H1 (cell line): ENCODE results near the gene OXNAD1. TPM values are rescaled to one million over a fixed set of nuclear protein-coding genes. Genes with fewer than 3 reads are reported as not detected.

Experiments used
- CTCF ChIA-PET: fragments of 300-600 bp; sonication (Branson Sonifier 250); formaldehyde crosslinking; loops from one replicate; lab custom pipeline; 2021; ENCODE audit not compliant: partially characterized antibody; lab: Charles Lee
- POLR2A ChIA-PET: fragments of 300-600 bp; sonication (Branson Sonifier 250); formaldehyde crosslinking; loops from one replicate; lab custom pipeline; 2021; ENCODE audit warnings: inconsistent platforms; ENCODE audit not compliant: partially characterized antibody; lab: Charles Lee
- DNase-seq, 2 experiments: peaks; one replicate each; pipeline versions ENCODE4 v3.0.0 to v3.0.0-alpha.2; 2010 to 2022; ENCODE audit warnings: low spot score in 2 of 2, low read depth in 1 of 2, mixed read lengths in 1 of 2
- FAIRE-seq: peaks from 2 replicates; lab custom pipeline; 2011; peaks lifted over from hg19 to GRCh38; lab: Jason Lieb, UNC
- H2AFZ ChIP-seq: 2 replicates; pipeline ENCODE4 v1.8.1; 2012; ENCODE audit warnings: low read length, inconsistent platforms
- H2AK5ac ChIP-seq: 2 replicates; pipeline ENCODE4 v1.6.1; 2013; ENCODE audit warnings: low read depth, low read length
- H2BK120ac ChIP-seq: replicated peaks from 2 replicates; pipeline ENCODE3; 2013; ENCODE audit warnings: low read depth, low read length, inconsistent platforms
- H2BK12ac ChIP-seq: 2 replicates; pipeline ENCODE4 v1.6.1; 2013; ENCODE audit warnings: low read depth, low read length
- H2BK15ac ChIP-seq: 2 replicates; pipeline ENCODE4 v1.6.1; 2013; ENCODE audit warnings: low read length
- H2BK20ac ChIP-seq: 2 replicates; pipeline ENCODE4 v1.6.1; 2013; ENCODE audit warnings: low read length
- H2BK5ac ChIP-seq: 2 replicates; pipeline ENCODE4 v1.6.1; 2013; ENCODE audit warnings: low read depth, low read length
- H3K14ac ChIP-seq: 2 replicates; pipeline ENCODE4 v1.6.1; 2013; ENCODE audit warnings: inconsistent platforms; ENCODE audit not compliant: insufficient read length
- H3K18ac ChIP-seq: 2 replicates; pipeline ENCODE4 v1.6.1; 2013; ENCODE audit warnings: low read length; ENCODE audit errors: extremely low read depth
- H3K23ac ChIP-seq: 2 replicates; pipeline ENCODE4 v1.6.1; 2013; ENCODE audit warnings: inconsistent platforms; ENCODE audit not compliant: insufficient read length
- H3K23me2 ChIP-seq: 2 replicates; pipeline ENCODE4 v1.6.1; 2013; ENCODE audit warnings: low read depth, low read length
- H3K27ac ChIP-seq: 2 replicates; pipeline ENCODE4 v1.6.1; 2011; ENCODE audit warnings: low read depth, low read length, inconsistent platforms
- H3K27me3 ChIP-seq, 4 experiments: replicated peaks in 1 of 4; 1 replicate in 1 of 4; 2 replicates in 3 of 4; pipeline versions ENCODE4 v1.6.1 to v1.8.1; 2011 to 2013; ENCODE audit warnings: low read length in 3 of 4, mild to moderate bottlenecking in 3 of 4, inconsistent platforms in 2 of 4, mixed read lengths in 2 of 4, moderate library complexity in 1 of 4; ENCODE audit not compliant: control insufficient read depth in 3 of 4, insufficient read depth in 3 of 4; ENCODE audit errors: extremely low read depth in 1 of 4
- H3K36me3 ChIP-seq, 4 experiments: 2 replicates each; pipeline versions ENCODE4 v1.6.1 to v1.8.1; 2011 to 2013; ENCODE audit warnings: mild to moderate bottlenecking in 4 of 4, low read length in 3 of 4, moderate library complexity in 2 of 4, control low read depth in 1 of 4, inconsistent platforms in 1 of 4; ENCODE audit not compliant: insufficient read depth in 4 of 4, control insufficient read depth in 2 of 4
- H3K4ac ChIP-seq: replicated peaks from 2 replicates; pipeline ENCODE3; 2013; ENCODE audit warnings: low read length, low read depth, mixed read lengths, inconsistent platforms; ENCODE audit not compliant: insufficient read length
- H3K4me1 ChIP-seq, 4 experiments: replicated peaks in 1 of 4; 1 replicate in 1 of 4; 2 replicates in 3 of 4; pipeline versions ENCODE4 v1.6.1 to v1.8.1; 2011 to 2013; ENCODE audit warnings: low read length in 3 of 4, inconsistent platforms in 2 of 4, mixed read lengths in 1 of 4; ENCODE audit not compliant: insufficient read depth in 4 of 4, control insufficient read depth in 3 of 4
- H3K4me2 ChIP-seq, 2 experiments: 2 replicates each; pipeline versions ENCODE4 v1.6.1 to v1.8.1; 2011 to 2013; ENCODE audit warnings: low read depth in 2 of 2, low read length in 2 of 2, control low read depth in 1 of 2, inconsistent platforms in 1 of 2, mild to moderate bottlenecking in 1 of 2; ENCODE audit not compliant: insufficient read depth in 1 of 2
- H3K4me3 ChIP-seq, 4 experiments: fragments of 200-600, 300-600 bp in 1 of 4; sonication (generic), shearing (Covaris generic), sonication (Bioruptor Twin) in 1 of 4; 2 replicates each; pipeline versions ENCODE4 v1.5.1 to v1.8.1; 2011 to 2016; ENCODE audit warnings: low read length in 4 of 4, low read depth in 3 of 4, control low read depth in 2 of 4, inconsistent platforms in 2 of 4, mild to moderate bottlenecking in 2 of 4, mixed read lengths in 1 of 4, moderate library complexity in 1 of 4; ENCODE audit not compliant: insufficient read depth in 2 of 4; ENCODE audit errors: extremely low read depth in 1 of 4
- H3K56ac ChIP-seq: replicated peaks from 2 replicates; pipeline ENCODE3; 2013; ENCODE audit warnings: low read depth, mild to moderate bottlenecking, mixed read lengths, low read length, inconsistent platforms; ENCODE audit not compliant: insufficient read length
- H3K79me1 ChIP-seq: 2 replicates; pipeline ENCODE4 v1.6.1; 2013; ENCODE audit warnings: low read depth, low read length, control low read depth
- H3K79me2 ChIP-seq, 2 experiments: 2 replicates each; pipeline versions ENCODE4 v1.6.1 to v1.8.1; 2012 to 2013; ENCODE audit warnings: low read length in 2 of 2, mild to moderate bottlenecking in 2 of 2, inconsistent platforms in 1 of 2; ENCODE audit not compliant: insufficient read depth in 2 of 2, control insufficient read depth in 1 of 2
- H3K9ac ChIP-seq, 4 experiments: replicated peaks in 1 of 4; 1 replicate in 1 of 4; 2 replicates in 3 of 4; pipeline versions ENCODE4 v1.6.1 to v1.8.1; 2011 to 2013; ENCODE audit warnings: low read depth in 3 of 4, low read length in 3 of 4, control low read depth in 2 of 4, mild to moderate bottlenecking in 2 of 4, moderate library complexity in 2 of 4, inconsistent platforms in 1 of 4; ENCODE audit errors: extremely low read depth in 1 of 4
- H3K9me3 ChIP-seq, 2 experiments: 2 replicates each; pipeline versions ENCODE4 v1.6.1 to v1.8.1; 2012 to 2013; ENCODE audit warnings: mild to moderate bottlenecking in 2 of 2, moderate library complexity in 2 of 2, control low read depth in 1 of 2, inconsistent platforms in 1 of 2, low read depth in 1 of 2, low read length in 1 of 2, mixed read lengths in 1 of 2; ENCODE audit not compliant: insufficient read depth in 2 of 2
- H4K20me1 ChIP-seq, 2 experiments: replicated peaks in 1 of 2; 2 replicates each; pipeline versions ENCODE3 to v1.8.1; 2011 to 2013; ENCODE audit warnings: inconsistent platforms in 2 of 2, low read length in 2 of 2, mild to moderate bottlenecking in 1 of 2; ENCODE audit not compliant: insufficient read depth in 2 of 2, control insufficient read depth in 1 of 2
- H4K5ac ChIP-seq: 2 replicates; pipeline ENCODE4 v1.6.1; 2013; ENCODE audit warnings: low read length, low read depth, mixed read lengths, inconsistent platforms; ENCODE audit not compliant: insufficient read length
- H4K8ac ChIP-seq: 2 replicates; pipeline ENCODE4 v1.8.0; 2013; ENCODE audit warnings: mild to moderate bottlenecking, moderate library complexity, low read length, inconsistent platforms; ENCODE audit not compliant: insufficient read depth; ENCODE audit errors: extremely low read depth
- H4K91ac ChIP-seq: replicated peaks from 2 replicates; pipeline ENCODE3; 2013; ENCODE audit warnings: low read length, mixed read lengths, inconsistent platforms; ENCODE audit not compliant: insufficient read length
- BCL11A ChIP-seq, 2 experiments: IDR thresholded peaks; one replicate each; pipeline ENCODE4 v1.6.1; 2011; ENCODE audit warnings: low read depth in 2 of 2, low read length in 2 of 2, mild to moderate bottlenecking in 2 of 2
- EZH2 ChIP-seq: fragments of 200-600 bp; sonication (generic); IDR thresholded peaks from 2 replicates; pipeline ENCODE4 v1.7.1; 2012; ENCODE audit warnings: low read depth, mild to moderate bottlenecking, moderate library complexity, low read length, inconsistent platforms; ENCODE audit not compliant: severe bottlenecking
- POU5F1 ChIP-seq: IDR thresholded peaks from 2 replicates; pipeline ENCODE4 v1.6.1; 2011; ENCODE audit warnings: low read depth, mild to moderate bottlenecking, low read length, moderate library complexity
- SP1 ChIP-seq: IDR thresholded peaks from 2 replicates; pipeline ENCODE4 v1.6.1; 2011; ENCODE audit warnings: low read depth, low read length
- SRF ChIP-seq: IDR thresholded peaks from 2 replicates; pipeline ENCODE4 v1.6.1; 2011; ENCODE audit warnings: mild to moderate bottlenecking, low read depth, low read length, moderate library complexity
- TAF1 ChIP-seq: IDR thresholded peaks from 2 replicates; pipeline ENCODE4 v1.6.1; 2011; ENCODE audit warnings: mild to moderate bottlenecking, low read depth, low read length
- WGBS, 2 experiments: shearing (Covaris generic) in 1 of 2; methylation state at CpG; one replicate each; pipeline versions ENCODE4 v1.1.6 to v1.1.7; 2013 to 2015; ENCODE audit warnings: low lambda C conversion rate in 2 of 2, mixed read lengths in 2 of 2, inconsistent platforms in 1 of 2, low coverage in 1 of 2, missing lambda C conversion rate in 1 of 2; ENCODE audit not compliant: insufficient replicate concordance in 2 of 2, insufficient coverage in 1 of 2, insufficient read length in 1 of 2; ENCODE audit errors: extremely low coverage in 1 of 2, missing lambda C conversion rate in 1 of 2; 5-methylcytosine and 5-hydroxymethylcytosine counted together
- polyA plus RNA-seq, 7 experiments: library from polyadenylated mRNA; depleted of rRNA in 3 of 7; stranded (reverse) in 5 of 7; unstranded in 2 of 7; fragments of >200 nt in 5 of 7; fragments of 200-250 nt in 2 of 7; gene quantifications; 1 replicate in 5 of 7; 2 replicates in 1 of 7; 4 replicates in 1 of 7; pipeline versions ENCODE4 v1.2.1 to v1.2.3, GENCODE V29; 2011 to 2013; ENCODE audit warnings: missing spikeins in 2 of 7, mixed read lengths in 2 of 7
- total RNA-seq: library from RNA; stranded (reverse); fragmentation: NEBNext Ultra II Directional; extraction: Animal tissue kit (Norgen Biotek cat#: 25700); gene quantifications from 2 replicates; pipeline ENCODE4 v1.2.1, GENCODE V29; 2021
- TF ChIP-seq, protein P1 (sequence below): IDR thresholded peaks from 2 replicates; pipeline ENCODE4 v1.6.1; 2012; ENCODE audit warnings: inconsistent platforms

The OXNAD1 gene
- total and polyA plus RNA-seq, 2 of the 8 experiments (the other 6 are each of a cell fraction or from before 2014, with no cell fraction given) = 14.9 to 24.8 TPM

DNA sequence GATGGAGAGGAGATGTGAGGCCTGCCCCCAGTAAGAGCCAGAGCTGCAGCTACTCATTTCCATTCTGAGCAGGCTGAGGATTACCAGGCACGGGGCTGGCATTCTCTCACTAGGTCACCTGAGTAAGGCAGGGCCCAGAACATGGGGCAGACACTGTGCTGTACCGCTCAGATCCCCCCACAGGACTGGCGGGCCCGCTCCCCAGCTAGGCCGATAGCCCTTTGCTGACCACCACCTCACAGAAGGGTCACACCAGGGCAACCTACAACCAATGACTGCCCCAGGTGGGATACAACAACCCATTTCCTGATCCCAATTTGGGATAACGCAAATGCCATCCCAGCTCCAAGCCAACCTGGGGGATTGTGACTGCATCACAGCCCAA lies 52.5 kb downstream of the OXNAD1 start:
- ChIA-PET CTCF (interaction anchor here (0.5 to 6.8 kb wide), 10 partner anchors 10 to 232 kb away, joined by 3 to 106 read pairs (median 8); no protein-coding TSS in a partner anchor), POLR2A (interaction anchor here (0.6 kb wide), 1 partner anchor 42 kb away, joined by 6 read pairs; no protein-coding TSS in a partner anchor)

More for the DNA sequence above, 52.5 kb downstream of the OXNAD1 start:
- WGBS, 2 experiments = 88% methylated on average over 6 of the region's 6 CpGs; no CpG with 5 or more reads in 1 of the 2 experiments
- DNase-seq (no peak), FAIRE-seq (no peak)
- H3K18ac ChIP-seq = no peak overlapping the region
- H4K20me1 ChIP-seq = peaks cover 0 to 1% of the 10 kb centered on the region in 2 experiments
- no peak overlapping the region for H3K23ac ChIP-seq
- no peaks in the 10 kb centered on the region for H3K4me1 ChIP-seq
- H3K79me1 ChIP-seq = 0 out of 2 replicates have a peak, but pooled peaks cover 2% of the 10 kb centered on the region
- no peak overlapping the region for H2BK12ac ChIP-seq
- no peaks in the 10 kb centered on the region for H3K23me2 ChIP-seq
- TF ChIP-seq BCL11A (IDR thresholded peaks at IDR 0.05; ENCODE audit: low read depth in 2 of 2, low read length in 2 of 2) = no peak
- no peak for TF ChIP-seq SRF
- TF ChIP-seq POU5F1 = no peak
- TF ChIP-seq, protein P1, sequence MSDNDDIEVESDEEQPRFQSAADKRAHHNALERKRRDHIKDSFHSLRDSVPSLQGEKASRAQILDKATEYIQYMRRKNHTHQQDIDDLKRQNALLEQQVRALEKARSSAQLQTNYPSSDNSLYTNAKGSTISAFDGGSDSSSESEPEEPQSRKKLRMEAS = no peak
- no peak for TF ChIP-seq TAF1
- TF ChIP-seq EZH2 = no peak
- no peak for TF ChIP-seq SP1
- H3K9ac ChIP-seq = no peak overlapping the region
- H2BK120ac ChIP-seq = no peak overlapping the region
- no peak overlapping the region for H4K91ac ChIP-seq
- no peak overlapping the region for H2BK15ac ChIP-seq
- H3K79me2 ChIP-seq = no peaks in the 10 kb centered on the region
- H3K14ac ChIP-seq = no peak overlapping the region
- H4K8ac ChIP-seq = no peak overlapping the region
- H3K9me3 ChIP-seq = no peaks in the 10 kb centered on the region
- H3K56ac ChIP-seq = no peak overlapping the region
- H3K4me3 ChIP-seq = no peak overlapping the region
- no peaks in the 10 kb centered on the region for H3K27me3 ChIP-seq
- H2BK5ac ChIP-seq = no peak overlapping the region
- no peak overlapping the region for H3K4ac ChIP-seq
- no peak overlapping the region for H2AK5ac ChIP-seq
- no peak overlapping the region for H2AFZ ChIP-seq
- no peak overlapping the region for H2BK20ac ChIP-seq
- H3K27ac ChIP-seq = no peak overlapping the region
- no peak overlapping the region for H3K4me2 ChIP-seq
- H3K36me3 ChIP-seq = peaks cover 0 to 6% (median 2%) of the 10 kb centered on the region in 4 experiments; a peak in 4 of 8 replicates
- H4K5ac ChIP-seq = no peak overlapping the region
